Hepatocyte (in vitro differentiated cells): ENCODE data around the gene CDRT4. TPM values are rescaled to one million over a fixed set of nuclear protein-coding genes. Genes with fewer than 3 reads are reported as not detected.

Experiments
- DNase-seq: peaks from one replicate; pipeline ENCODE4 v3.0.0-alpha.2; 2016; ENCODE audit warnings: low spot score
- H2AFZ ChIP-seq: fragments of 200-600 bp; sonication (generic); 2 replicates; pipeline ENCODE4 v1.6.0; 2016; ENCODE audit warnings: antibody characterized with exemption, mild to moderate bottlenecking
- H3K27ac ChIP-seq: fragments of 200-600 bp; sonication (generic); 2 replicates; pipeline ENCODE4 v1.5.1; 2016; ENCODE audit warnings: mild to moderate bottlenecking
- H3K27me3 ChIP-seq: fragments of 200-600 bp; sonication (generic); 2 replicates; pipeline ENCODE4 v1.6.1; 2016
- H3K36me3 ChIP-seq: fragments of 200-600 bp; sonication (generic); replicated peaks from 2 replicates; pipeline ENCODE4 v1.5.1; 2016; ENCODE audit warnings: low read depth; ENCODE audit not compliant: insufficient read depth
- H3K4me1 ChIP-seq: fragments of 200-600 bp; sonication (generic); 2 replicates; pipeline ENCODE4 v1.5.1; 2016; ENCODE audit warnings: mild to moderate bottlenecking, moderate library complexity; ENCODE audit not compliant: insufficient read depth
- H3K4me2 ChIP-seq: fragments of 200-600 bp; sonication (generic); 2 replicates; pipeline ENCODE4 v1.6.0; 2016
- H3K4me3 ChIP-seq: fragments of 200-600 bp; sonication (generic); 2 replicates; pipeline ENCODE4 v1.5.1; 2016; ENCODE audit warnings: mild to moderate bottlenecking
- H3K79me2 ChIP-seq: fragments of 200-600 bp; sonication (generic); 2 replicates; pipeline ENCODE4 v1.6.0; 2017; ENCODE audit warnings: mild to moderate bottlenecking
- H3K9me2 ChIP-seq: fragments of 200-600 bp; sonication (generic); replicated peaks from 2 replicates; pipeline ENCODE4 v1.6.0; 2017; ENCODE audit warnings: mild to moderate bottlenecking; ENCODE audit not compliant: insufficient read depth
- H3K9me3 ChIP-seq: fragments of 200-600 bp; sonication (generic); 2 replicates; pipeline ENCODE4 v1.5.1; 2016; ENCODE audit warnings: low read depth, mild to moderate bottlenecking
- H4K20me1 ChIP-seq: fragments of 200-600 bp; sonication (generic); 2 replicates; pipeline ENCODE4 v1.6.0; 2016; ENCODE audit warnings: mild to moderate bottlenecking; ENCODE audit not compliant: insufficient read depth, poor library complexity, severe bottlenecking
- EZH2 ChIP-seq: fragments of 200-600 bp; sonication (generic); IDR thresholded peaks from 2 replicates; pipeline ENCODE4 v1.6.1; 2016; ENCODE audit warnings: antibody characterized with exemption, mild to moderate bottlenecking, borderline replicate concordance
- EZH2phosphoT487 ChIP-seq: fragments of 200-600 bp; sonication (generic); IDR thresholded peaks from one replicate; pipeline ENCODE4 v1.6.1; 2018; ENCODE audit warnings: antibody characterized with exemption, mild to moderate bottlenecking, low read depth, moderate library complexity; ENCODE audit not compliant: unreplicated experiment, severe bottlenecking
- WGBS: methylation state at CpG from one replicate; pipeline ENCODE4 v1.1.6; 2016; ENCODE audit warnings: low lambda C conversion rate; ENCODE audit errors: missing lambda C conversion rate; 5-methylcytosine and 5-hydroxymethylcytosine counted together
- polyA plus RNA-seq: library from polyadenylated mRNA; unstranded; fragments of >200 nt; fragmentation: Nextera tagmentation; extraction: Ambion mirVana; gene quantifications from 2 replicates; pipeline ENCODE4 v1.2.1, GENCODE V29; 2016
- total RNA-seq: library from RNA; depleted of rRNA; stranded (reverse); fragments of >200 nt; gene quantifications from 2 replicates; pipeline ENCODE4 v1.2.3, GENCODE V29; 2014
- TF ChIP-seq, protein P1 (sequence below): fragments of 200-600 bp; sonication (generic); IDR thresholded peaks from 2 replicates; pipeline ENCODE4 v1.5.1; 2016; ENCODE audit warnings: antibody characterized with exemption, mild to moderate bottlenecking; ENCODE audit not compliant: poor library complexity

Gene CDRT4
- total and polyA plus RNA-seq, 2 experiments from 2014 or later: 2.7 to 9.6 TPM

DNA sequence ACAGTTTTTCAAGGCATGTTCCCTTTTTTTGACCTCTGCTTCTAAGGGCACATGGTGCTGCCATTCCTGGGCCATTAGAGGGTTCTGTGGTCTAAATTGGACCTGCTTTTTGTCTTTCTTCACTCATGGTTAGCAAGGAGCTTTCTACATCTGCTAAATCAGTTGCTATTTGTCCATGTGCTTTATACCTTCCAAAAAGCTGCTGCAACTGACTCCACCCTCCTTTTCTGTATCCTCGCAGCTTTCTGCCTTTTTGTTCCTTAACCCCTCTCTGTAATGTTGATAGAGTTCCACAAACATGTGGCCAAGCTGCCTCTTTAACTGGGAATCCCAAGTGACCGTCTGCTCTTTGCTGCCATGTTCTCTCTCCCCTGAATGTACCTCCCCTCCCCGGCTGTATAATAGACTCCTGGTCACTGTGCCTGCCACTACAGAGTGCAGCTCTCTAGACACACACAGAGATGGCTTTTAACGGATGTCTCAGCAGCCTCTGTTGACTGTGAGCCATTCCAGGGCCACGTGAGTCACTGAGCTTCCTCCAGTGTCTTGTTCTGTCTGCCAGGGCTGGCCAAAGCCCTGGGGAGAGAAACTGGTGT, 68.6 kb downstream of the CDRT4 start:
- TF ChIP-seq, protein P1, sequence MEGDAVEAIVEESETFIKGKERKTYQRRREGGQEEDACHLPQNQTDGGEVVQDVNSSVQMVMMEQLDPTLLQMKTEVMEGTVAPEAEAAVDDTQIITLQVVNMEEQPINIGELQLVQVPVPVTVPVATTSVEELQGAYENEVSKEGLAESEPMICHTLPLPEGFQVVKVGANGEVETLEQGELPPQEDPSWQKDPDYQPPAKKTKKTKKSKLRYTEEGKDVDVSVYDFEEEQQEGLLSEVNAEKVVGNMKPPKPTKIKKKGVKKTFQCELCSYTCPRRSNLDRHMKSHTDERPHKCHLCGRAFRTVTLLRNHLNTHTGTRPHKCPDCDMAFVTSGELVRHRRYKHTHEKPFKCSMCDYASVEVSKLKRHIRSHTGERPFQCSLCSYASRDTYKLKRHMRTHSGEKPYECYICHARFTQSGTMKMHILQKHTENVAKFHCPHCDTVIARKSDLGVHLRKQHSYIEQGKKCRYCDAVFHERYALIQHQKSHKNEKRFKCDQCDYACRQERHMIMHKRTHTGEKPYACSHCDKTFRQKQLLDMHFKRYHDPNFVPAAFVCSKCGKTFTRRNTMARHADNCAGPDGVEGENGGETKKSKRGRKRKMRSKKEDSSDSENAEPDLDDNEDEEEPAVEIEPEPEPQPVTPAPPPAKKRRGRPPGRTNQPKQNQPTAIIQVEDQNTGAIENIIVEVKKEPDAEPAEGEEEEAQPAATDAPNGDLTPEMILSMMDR: no peak
- TF ChIP-seq EZH2phosphoT487 (no peak), EZH2 (no peak)
- Histone ChIP-seq H4K20me1 (no peaks in the 10 kb centered on the region), H3K9me3 (no peaks in the 10 kb centered on the region), H3K4me3 (no peak overlapping the region), H3K4me1 (peaks cover 15% of the 10 kb centered on the region), H3K79me2 (no peaks in the 10 kb centered on the region), H3K27me3 (no peaks in the 10 kb centered on the region), H3K27ac (peak overlapping the region; percentile 6), H3K36me3 (no peaks in the 10 kb centered on the region), H3K4me2 (no peak overlapping the region), H3K9me2 (no peaks in the 10 kb centered on the region), H2AFZ (no peak overlapping the region)
- peak; percentile 40 for DNase-seq
- 37% methylated on average over 5 of the region's 5 CpGs for WGBS

DNA sequence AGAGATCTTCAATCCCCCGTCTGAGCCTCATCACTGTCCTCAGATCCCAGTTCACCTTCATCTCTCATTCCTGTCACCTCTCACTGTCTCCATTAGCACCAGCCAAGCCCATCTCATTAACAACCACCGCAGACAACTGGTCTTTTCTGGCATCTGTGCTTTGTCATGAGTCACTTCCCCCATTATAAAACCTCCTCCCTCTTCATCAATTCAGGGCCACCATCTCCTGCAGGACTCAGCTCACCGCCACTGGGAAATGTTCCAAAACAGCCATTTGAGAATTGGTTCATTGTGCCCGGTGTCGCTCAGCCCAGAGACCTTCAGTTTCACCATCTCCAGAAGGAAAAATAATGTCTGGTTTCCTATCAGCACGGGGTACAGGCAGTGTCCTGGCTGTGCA, 69.1 kb downstream of the CDRT4 start:
- H3K4me1 ChIP-seq: peaks cover 10% of the 10 kb centered on the region
- TF ChIP-seq EZH2phosphoT487 (no peak), EZH2 (no peak)
- TF ChIP-seq, protein P1: no peak
- no peak overlapping the region for H3K4me3 ChIP-seq
- H3K27me3 ChIP-seq: no peaks in the 10 kb centered on the region
- DNase-seq: no peak
- H3K27ac ChIP-seq: peak overlapping the region; percentile 6
- no peaks in the 10 kb centered on the region for H3K9me2 ChIP-seq
- peak overlapping the region; percentile 25 for H3K4me2 ChIP-seq
- no peaks in the 10 kb centered on the region for H3K9me3 ChIP-seq
- no peak overlapping the region for H2AFZ ChIP-seq
- WGBS: 69% methylated on average over 6 of the region's 6 CpGs
- no peaks in the 10 kb centered on the region for H3K79me2 ChIP-seq
- H4K20me1 ChIP-seq: no peaks in the 10 kb centered on the region
- H3K36me3 ChIP-seq: no peaks in the 10 kb centered on the region

DNA sequence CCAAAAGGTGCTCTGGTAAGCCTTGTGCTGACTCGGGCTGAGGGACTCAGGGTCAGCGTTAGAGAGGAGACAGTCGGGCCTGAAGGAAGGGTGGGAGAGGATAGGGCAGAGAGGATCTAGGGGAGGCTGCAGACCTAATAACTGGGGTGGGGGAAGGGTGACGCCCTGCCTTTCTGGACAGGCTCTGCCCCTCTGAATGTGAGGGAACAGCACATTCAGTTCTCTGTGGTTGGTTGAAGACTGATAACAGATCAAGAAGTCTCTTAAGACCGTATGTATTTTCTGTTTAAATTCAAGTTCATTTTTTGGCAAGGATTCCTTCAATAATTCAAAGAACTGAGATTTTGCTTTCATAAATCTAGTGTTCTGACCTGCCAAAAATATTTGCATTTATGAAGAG, 69.8 kb downstream of the CDRT4 start:
- H3K4me1 ChIP-seq: peaks cover 10% of the 10 kb centered on the region
- no peaks in the 10 kb centered on the region for H3K9me3 ChIP-seq
- no peaks in the 10 kb centered on the region for H3K27me3 ChIP-seq
- TF ChIP-seq, protein P1: no peak
- no peak for TF ChIP-seq EZH2
- no peak for TF ChIP-seq EZH2phosphoT487
- H4K20me1 ChIP-seq: no peaks in the 10 kb centered on the region
- WGBS: 55% methylated on average over 5 of the region's 5 CpGs
- no peaks in the 10 kb centered on the region for H3K36me3 ChIP-seq
- no peak for DNase-seq
- no peaks in the 10 kb centered on the region for H3K9me2 ChIP-seq
- no peak overlapping the region for H2AFZ ChIP-seq
- H3K4me3 ChIP-seq: no peak overlapping the region
- no peak overlapping the region for H3K27ac ChIP-seq
- peak overlapping the region; percentile 25 for H3K4me2 ChIP-seq
- H3K79me2 ChIP-seq: no peaks in the 10 kb centered on the region

DNA sequence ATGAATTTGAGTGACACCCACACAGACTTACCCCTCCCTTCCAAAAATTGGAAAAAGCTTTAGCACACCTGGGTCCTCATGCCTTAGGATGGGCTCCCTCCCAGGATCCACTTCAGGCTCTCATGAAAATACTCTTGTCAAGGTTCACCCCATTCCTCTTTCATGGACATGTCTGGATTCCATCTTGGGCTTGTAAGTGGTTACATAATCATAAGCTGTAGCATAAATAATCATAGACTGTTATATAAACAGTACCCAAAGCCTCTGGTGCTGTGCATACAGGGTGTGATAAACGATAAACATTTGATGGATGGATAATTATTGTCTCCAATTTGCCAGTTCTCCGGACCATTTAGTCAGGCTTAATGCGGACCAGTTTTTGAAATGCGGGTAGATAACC, 72.3 kb downstream of the CDRT4 start:
- Histone ChIP-seq H3K27ac (no peak overlapping the region), H4K20me1 (no peaks in the 10 kb centered on the region), H3K79me2 (no peaks in the 10 kb centered on the region), H3K4me1 (peaks cover 10% of the 10 kb centered on the region), H2AFZ (no peak overlapping the region), H3K9me2 (no peaks in the 10 kb centered on the region), H3K27me3 (no peaks in the 10 kb centered on the region), H3K36me3 (no peaks in the 10 kb centered on the region), H3K4me3 (no peak overlapping the region), H3K9me3 (no peaks in the 10 kb centered on the region), H3K4me2 (no peak overlapping the region)
- 62% methylated on average over 4 of the region's 4 CpGs for WGBS
- DNase-seq: no peak
- no peak for TF ChIP-seq EZH2phosphoT487
- no peak for TF ChIP-seq EZH2
- TF ChIP-seq, protein P1: no peak
